ENCODE results near the gene IGSF21.

IGSF21 gene

DNA sequence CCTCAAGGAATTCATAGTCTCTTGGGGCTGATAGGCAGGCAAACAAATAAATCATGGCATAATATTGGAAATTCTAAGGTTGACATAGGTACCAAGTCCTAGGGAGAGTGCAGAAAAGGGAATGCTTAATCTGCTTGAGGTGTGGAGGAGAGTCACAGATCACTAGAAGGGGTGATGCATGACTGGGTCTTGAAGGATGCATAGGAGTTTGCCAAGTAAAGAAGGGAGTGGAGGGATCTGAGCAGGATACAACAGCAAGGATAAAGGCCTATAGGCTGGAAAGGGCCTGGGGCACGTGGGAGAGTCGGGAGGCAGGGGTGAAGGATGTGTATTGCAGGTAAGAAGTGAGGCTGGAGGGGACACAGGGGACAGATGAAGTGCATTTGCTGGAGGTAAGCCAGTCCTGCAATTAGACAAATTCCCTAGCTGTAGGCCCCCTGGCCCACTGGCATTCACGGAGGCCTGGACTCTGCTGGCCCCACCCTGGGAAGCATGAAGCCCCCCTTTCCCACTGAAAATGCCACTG, 15.9 kb downstream of the IGSF21 start:
- no peak overlapping the region for H3K4me3 ChIP-seq (ENCODE audit: control insufficient read depth, low read depth, low read length)
- DNase-seq (ENCODE audit: low read depth): no peak
- TF ChIP-seq, protein P1, sequence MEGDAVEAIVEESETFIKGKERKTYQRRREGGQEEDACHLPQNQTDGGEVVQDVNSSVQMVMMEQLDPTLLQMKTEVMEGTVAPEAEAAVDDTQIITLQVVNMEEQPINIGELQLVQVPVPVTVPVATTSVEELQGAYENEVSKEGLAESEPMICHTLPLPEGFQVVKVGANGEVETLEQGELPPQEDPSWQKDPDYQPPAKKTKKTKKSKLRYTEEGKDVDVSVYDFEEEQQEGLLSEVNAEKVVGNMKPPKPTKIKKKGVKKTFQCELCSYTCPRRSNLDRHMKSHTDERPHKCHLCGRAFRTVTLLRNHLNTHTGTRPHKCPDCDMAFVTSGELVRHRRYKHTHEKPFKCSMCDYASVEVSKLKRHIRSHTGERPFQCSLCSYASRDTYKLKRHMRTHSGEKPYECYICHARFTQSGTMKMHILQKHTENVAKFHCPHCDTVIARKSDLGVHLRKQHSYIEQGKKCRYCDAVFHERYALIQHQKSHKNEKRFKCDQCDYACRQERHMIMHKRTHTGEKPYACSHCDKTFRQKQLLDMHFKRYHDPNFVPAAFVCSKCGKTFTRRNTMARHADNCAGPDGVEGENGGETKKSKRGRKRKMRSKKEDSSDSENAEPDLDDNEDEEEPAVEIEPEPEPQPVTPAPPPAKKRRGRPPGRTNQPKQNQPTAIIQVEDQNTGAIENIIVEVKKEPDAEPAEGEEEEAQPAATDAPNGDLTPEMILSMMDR (IDR thresholded peaks at IDR 0.05; ENCODE audit: control insufficient read depth, insufficient read depth, low read depth, low read length, missing control alignments): no peak

DNA sequence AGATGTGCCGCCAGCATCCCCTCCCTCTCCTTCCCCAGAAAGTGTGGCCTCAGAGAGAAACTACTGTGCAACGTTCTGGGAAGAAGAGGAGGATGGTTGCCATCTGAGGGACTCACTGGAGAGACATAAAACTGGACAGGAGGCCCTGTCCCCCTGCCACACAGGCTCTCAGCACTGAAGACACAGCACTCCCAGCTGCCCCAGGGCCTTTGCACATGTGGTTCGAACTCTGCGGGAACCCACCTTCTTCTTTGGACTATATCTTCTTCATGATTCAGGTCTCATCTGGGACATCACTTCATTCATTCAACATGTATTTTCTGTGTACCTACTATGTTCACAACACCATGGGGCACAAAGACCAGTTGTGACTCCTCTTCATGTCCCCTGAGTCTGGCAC, 17.4 kb downstream of the IGSF21 start:
- TF ChIP-seq, protein P1 (IDR thresholded peaks at IDR 0.05; ENCODE audit: control insufficient read depth, insufficient read depth, low read depth, low read length, missing control alignments): no peak

DNA sequence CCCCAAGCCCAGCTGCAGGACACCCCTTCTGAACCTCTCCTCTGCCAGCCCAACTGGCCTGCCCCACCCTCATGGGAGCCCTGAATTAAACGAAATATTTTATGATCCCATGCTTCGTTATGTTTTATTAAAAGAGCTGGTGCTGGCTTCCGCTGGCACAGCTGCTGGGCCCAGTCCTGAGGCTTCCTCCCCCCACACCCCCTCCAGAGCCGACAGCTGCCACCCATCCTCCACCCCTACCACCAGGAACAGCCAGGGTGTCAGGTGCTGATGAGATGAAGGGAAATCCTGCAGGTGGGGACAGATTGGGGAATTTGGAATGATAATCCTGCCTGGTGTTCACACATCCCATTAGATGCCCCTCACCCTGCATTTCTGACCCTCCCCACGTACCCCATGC, 19.0 kb downstream of the IGSF21 start:
- TF ChIP-seq, protein P1 (IDR thresholded peaks at IDR 0.05; ENCODE audit: control insufficient read depth, insufficient read depth, low read depth, low read length, missing control alignments): no peak
- DNase-seq (ENCODE audit: low read depth): no peak
- no peak overlapping the region for H3K4me3 ChIP-seq (ENCODE audit: control insufficient read depth, low read depth, low read length)

More for the DNA sequence above, 17.4 kb downstream of the IGSF21 start:
- no peak for DNase-seq (ENCODE audit: low read depth)
- no peak overlapping the region for H3K4me3 ChIP-seq (ENCODE audit: control insufficient read depth, low read depth, low read length)

DNA sequence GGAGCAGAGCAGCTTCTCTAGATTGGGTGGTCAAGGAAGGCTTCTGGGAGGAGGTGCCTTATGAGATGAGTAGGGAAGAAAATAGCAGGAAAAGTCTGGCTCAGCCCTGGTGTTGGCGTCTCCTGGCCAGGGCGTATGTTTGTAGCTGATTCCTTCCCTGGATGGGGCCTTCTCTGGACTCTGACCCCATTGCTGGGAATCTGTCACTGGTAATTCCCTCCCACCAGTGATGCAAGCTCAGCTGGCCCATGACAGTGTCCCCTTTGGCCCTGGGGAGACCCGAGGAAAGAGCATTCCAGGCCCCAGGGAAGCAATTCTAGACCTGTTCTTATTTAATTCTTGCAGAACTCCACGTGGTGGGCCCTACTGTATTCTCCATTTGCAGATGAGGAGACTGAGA, 20.7 kb downstream of the IGSF21 start:
- DNase-seq (ENCODE audit: low read depth): no peak
- TF ChIP-seq, protein P1 (IDR thresholded peaks at IDR 0.05; ENCODE audit: control insufficient read depth, insufficient read depth, low read depth, low read length, missing control alignments): no peak
- H3K4me3 ChIP-seq (ENCODE audit: control insufficient read depth, low read depth, low read length): no peak overlapping the region

DNA sequence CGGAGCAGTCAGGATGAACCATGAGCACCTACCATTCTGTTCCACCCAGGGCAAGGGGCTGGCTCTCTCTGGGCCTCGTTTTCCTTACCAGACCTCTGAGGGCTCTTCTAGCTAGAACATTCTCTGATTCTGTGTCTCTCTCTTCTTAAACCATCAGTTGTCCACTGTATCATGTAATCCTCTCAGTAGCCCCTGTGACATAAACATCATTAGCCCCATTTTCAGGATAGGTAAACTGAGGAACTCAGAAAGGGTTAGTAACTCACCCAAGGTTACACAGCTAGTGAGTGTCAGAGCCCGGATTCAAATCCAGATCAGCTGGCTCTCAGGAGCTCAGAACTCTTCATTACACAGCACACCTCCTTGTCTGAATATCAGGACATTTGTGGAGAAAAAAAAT, 22.8 kb downstream of the IGSF21 start:
- H3K4me3 ChIP-seq (ENCODE audit: control insufficient read depth, low read depth, low read length): no peak overlapping the region
- no peak for DNase-seq (ENCODE audit: low read depth)
- TF ChIP-seq, protein P1 (IDR thresholded peaks at IDR 0.05; ENCODE audit: control insufficient read depth, insufficient read depth, low read depth, low read length, missing control alignments): no peak

DNA sequence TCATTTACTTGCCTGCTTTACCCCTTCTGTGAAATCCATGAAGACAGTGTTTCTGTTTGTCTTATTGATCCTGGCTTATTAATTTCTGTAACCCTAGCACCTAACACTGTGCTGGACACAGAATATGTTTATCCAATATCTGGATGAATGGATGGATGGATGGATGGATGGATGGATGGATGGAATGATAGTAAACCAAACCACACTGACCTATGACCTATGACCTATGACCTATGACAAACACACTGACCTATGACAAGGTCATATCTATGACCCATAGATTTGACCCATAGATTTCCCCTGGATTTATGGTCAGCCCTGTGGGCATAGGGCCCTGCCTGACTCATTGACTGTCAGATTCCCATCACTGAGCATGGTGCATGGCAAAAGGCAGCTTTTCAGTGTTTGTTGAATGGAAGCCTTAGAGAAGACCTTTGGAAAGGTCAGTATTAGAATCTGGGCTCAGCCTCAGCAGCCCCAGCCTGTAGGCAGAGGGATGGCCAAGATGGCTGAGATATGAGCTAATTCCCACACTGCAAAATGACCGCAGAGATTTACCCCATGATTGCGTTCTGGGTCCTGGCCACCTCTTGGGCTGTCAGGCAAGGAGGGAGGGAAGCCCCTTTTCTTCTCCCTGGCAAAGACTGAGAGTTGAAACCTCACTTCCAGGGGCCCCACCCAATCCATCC, 24.6 kb downstream of the IGSF21 start:
- no peak for DNase-seq (ENCODE audit: low read depth)
- TF ChIP-seq, protein P1 (IDR thresholded peaks at IDR 0.05; ENCODE audit: control insufficient read depth, insufficient read depth, low read depth, low read length, missing control alignments): no peak

More for the DNA sequence above, 24.6 kb downstream of the IGSF21 start:
- no peak overlapping the region for H3K4me3 ChIP-seq (ENCODE audit: control insufficient read depth, low read depth, low read length)

Data from AG09309 (cell line).